Left lobe of liver (tissue), 2 donors: ENCODE data around the gene ZNF770. TPM values are rescaled to one million over a fixed set of nuclear protein-coding genes. Genes with fewer than 3 reads are reported as not detected.
A peak's percentile ranks its signal among the peaks of the same experiment; 100 is the strongest.
"Not testable (repeated sequence)": the region's sequence is repeated elsewhere in the genome, so short reads cannot be mapped to it uniquely, and the experiment has no call there.

ENCODE experiments used
- ATAC-seq: fragments of 200-7000 bp; cut with Tn5 transposase; one replicate; pipeline ENCODE4 v1.9.1; 2020; ENCODE audit warnings: mild to moderate bottlenecking, moderate library complexity
- DNase-seq: peaks from one replicate; pipeline ENCODE4 v3.0.0-alpha.2; 2020; ENCODE audit warnings: low spot score
- total RNA-seq: library from RNA; stranded (reverse); gene quantifications from one replicate; pipeline ENCODE4 v1.2.1, GENCODE V29; 2021
- donor health status: DM: no; HTN: no; CAD: no; lungs with moderate emphysema.
- donor health status: DM: no; HTN: yes; CAD: no.

Gene ZNF770
- total RNA-seq, 1 donor from 2014 or later, result 28.3 TPM

GRCh38 chr15:34976743-34977142 lies 11.3 kb downstream of the ZNF770 start:
- ATAC-seq (no peak), DNase-seq (no peak)

- no peak for ATAC-seq
These were observed 12.0 kb downstream of the ZNF770 start for GRCh38 chr15:34976073-34976472.

GRCh38 chr15:34973512-34973911 lies 14.6 kb downstream of the ZNF770 start:
- no peak for ATAC-seq

More at GRCh38 chr15:34976073-34976472, 12.0 kb downstream of the ZNF770 start:
- no peak for DNase-seq

GRCh38 chr15:34970098-34970643 lies 17.9 kb downstream of the ZNF770 start:
- DNase-seq, ATAC-seq: not testable (repeated sequence)

More at GRCh38 chr15:34973512-34973911, 14.6 kb downstream of the ZNF770 start:
- no peak for DNase-seq

GRCh38 chr15:34969340-34970097 lies 18.6 kb downstream of the ZNF770 start, which contains the start of gene AQR:
AQR (minus strand) TSS chr15:34969742; CDS start chr15:34969613, 129 bp downstream.
- DNase-seq, result peak; percentile 96
- ATAC-seq, result peak; percentile 99

GRCh38 chr15:34964277-34964676 lies 23.8 kb downstream of the ZNF770 start:
- ATAC-seq (no peak), DNase-seq (no peak)

- ATAC-seq (no peak), DNase-seq (no peak)
These were observed 34.2 kb downstream of the ZNF770 start for GRCh38 chr15:34953851-34954250.

- DNase-seq (no peak), ATAC-seq (no peak)
These were observed 35.6 kb downstream of the ZNF770 start for GRCh38 chr15:34952481-34952880.

GRCh38 chr15:34951993-34952392 lies 36.1 kb downstream of the ZNF770 start:
- no peak for DNase-seq
- no peak for ATAC-seq

GRCh38 chr15:34944936-34945335 lies 43.2 kb downstream of the ZNF770 start:
- DNase-seq (no peak), ATAC-seq (no peak)

- ATAC-seq, result no peak
These were observed 44.4 kb downstream of the ZNF770 start for GRCh38 chr15:34943711-34944110.

GRCh38 chr15:34943264-34943663 lies 44.8 kb downstream of the ZNF770 start:
- ATAC-seq, DNase-seq: not testable (repeated sequence)

More at GRCh38 chr15:34943711-34944110, 44.4 kb downstream of the ZNF770 start:
- DNase-seq, result no peak

- DNase-seq (no peak), ATAC-seq (no peak)
These were observed 45.7 kb downstream of the ZNF770 start for GRCh38 chr15:34942363-34942762.

GRCh38 chr15:34941831-34942230 lies 46.3 kb downstream of the ZNF770 start:
- DNase-seq (no peak), ATAC-seq (no peak)

- DNase-seq (no peak), ATAC-seq (no peak)
These were observed 46.8 kb downstream of the ZNF770 start for GRCh38 chr15:34941185-34941698.

GRCh38 chr15:34933432-34933975 lies 54.6 kb downstream of the ZNF770 start:
- no peak for DNase-seq
- no peak for ATAC-seq

- not testable (repeated sequence) for ATAC-seq, DNase-seq
These were observed 59.7 kb downstream of the ZNF770 start for GRCh38 chr15:34928349-34928748.

Other genes with a start within 250 kb of the ZNF770 start
- gene GJD2, start 233.3 kb downstream of the ZNF770 start, total RNA-seq, result not detected
- gene ACTC1, start 192.7 kb downstream of the ZNF770 start, total RNA-seq, result not detected
- 9.4 TPM for gene AQR, start 18.5 kb downstream of the ZNF770 start, total RNA-seq
- 0.45 TPM for gene NANOGP8, start 97.0 kb upstream of the ZNF770 start, total RNA-seq